Panc1 (cell line): ENCODE data around the gene ZNF451.

Source experiments
- CTCF ChIP-seq: fragments of 450-650 bp; IDR thresholded peaks from 2 replicates; pipeline ENCODE4 v1.5.1; 2017; ENCODE audit warnings: mild to moderate bottlenecking
- POLR2AphosphoS5 ChIP-seq: IDR thresholded peaks from 2 replicates; pipeline ENCODE4 v1.6.1; 2012; ENCODE audit warnings: mild to moderate bottlenecking, low read depth, low read length, moderate library complexity
- REST ChIP-seq, 2 experiments: IDR thresholded peaks; 2 replicates each; pipeline ENCODE4 v1.6.1; 2011 to 2012; ENCODE audit warnings: low read depth in 2 of 2, control low read depth in 1 of 2, low read length in 1 of 2, mild to moderate bottlenecking in 1 of 2, moderate library complexity in 1 of 2; ENCODE audit not compliant: insufficient read depth in 1 of 2
- SIN3A ChIP-seq: IDR thresholded peaks from 2 replicates; pipeline ENCODE4 v1.6.1; 2012; ENCODE audit warnings: low read depth, mild to moderate bottlenecking, low read length, moderate library complexity, borderline replicate concordance; ENCODE audit not compliant: insufficient read depth
- TCF7L2 ChIP-seq: IDR thresholded peaks from 2 replicates; pipeline ENCODE4 v1.6.1; 2011; ENCODE audit warnings: mild to moderate bottlenecking, low read depth, low read length, inconsistent platforms

GRCh38 chr6:57113105-57113504 lies 23.1 kb downstream of the ZNF451 start:
- no peak for TF ChIP-seq TCF7L2
- no peak for TF ChIP-seq CTCF
- TF ChIP-seq REST (IDR thresholded peaks at IDR 0.05; ENCODE audit: insufficient read depth in 1 of 2, low read depth in 2 of 2, low read length in 1 of 2) = no peak
- TF ChIP-seq POLR2AphosphoS5 = no peak
- no peak for TF ChIP-seq SIN3A
